Keratinocyte (primary cell): ENCODE data around the gene MBP.

ENCODE experiments used
- EZH2 ChIP-seq: IDR thresholded peaks from one replicate; pipeline ENCODE4 v1.6.1; 2012; ENCODE audit warnings: inconsistent platforms, mild to moderate bottlenecking, low read length, moderate library complexity
- TF ChIP-seq, protein P1 (sequence below), 3 experiments: IDR thresholded peaks in 1 of 3; conservative IDR thresholded peaks in 1 of 3; optimal IDR thresholded peaks in 1 of 3; 2 replicates in 2 of 3; 3 replicates in 1 of 3; pipeline versions ENCODE3 to v1.5.1; 2011; ENCODE audit warnings: low read length in 3 of 3, mild to moderate bottlenecking in 3 of 3, moderate library complexity in 2 of 3, control low read depth in 1 of 3, inconsistent platforms in 1 of 3; ENCODE audit not compliant: insufficient read depth in 2 of 3; ENCODE audit errors: extremely low read depth in 1 of 3

DNA sequence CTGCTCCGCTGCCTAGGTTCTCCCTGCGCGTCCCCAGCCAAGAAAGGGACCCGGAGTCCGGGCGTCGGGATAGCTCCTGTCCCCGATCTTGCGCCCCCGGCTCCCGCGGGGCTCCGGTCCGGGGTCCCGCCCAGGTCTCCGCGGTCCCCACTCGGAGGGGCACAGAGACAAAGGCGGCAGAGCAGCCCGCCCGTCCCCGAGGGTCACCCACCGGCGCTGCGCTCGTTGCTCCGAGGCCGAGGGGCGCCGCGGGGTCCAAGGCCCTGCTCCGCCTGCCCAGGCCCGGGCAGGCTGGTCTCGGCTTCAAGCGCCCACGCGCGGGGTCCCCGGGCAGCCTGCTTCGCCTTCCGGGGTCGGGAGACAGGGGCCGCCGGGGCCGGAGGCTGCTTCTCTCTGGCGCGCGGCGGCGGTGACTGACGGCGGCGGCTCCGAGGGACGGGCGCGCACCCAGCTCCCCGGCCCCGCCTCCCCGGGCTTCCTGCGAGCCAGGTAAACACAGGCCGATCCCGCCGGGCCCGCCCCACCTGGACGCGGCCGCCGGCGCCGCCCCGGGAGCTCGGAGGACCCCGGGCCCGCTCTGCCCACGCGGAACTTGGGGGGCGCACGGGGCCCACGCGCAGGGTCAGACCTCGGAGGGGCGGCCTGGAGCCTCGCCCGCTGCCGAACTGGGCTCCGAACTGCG is at the start of gene MBP:
- TF ChIP-seq, protein P1, sequence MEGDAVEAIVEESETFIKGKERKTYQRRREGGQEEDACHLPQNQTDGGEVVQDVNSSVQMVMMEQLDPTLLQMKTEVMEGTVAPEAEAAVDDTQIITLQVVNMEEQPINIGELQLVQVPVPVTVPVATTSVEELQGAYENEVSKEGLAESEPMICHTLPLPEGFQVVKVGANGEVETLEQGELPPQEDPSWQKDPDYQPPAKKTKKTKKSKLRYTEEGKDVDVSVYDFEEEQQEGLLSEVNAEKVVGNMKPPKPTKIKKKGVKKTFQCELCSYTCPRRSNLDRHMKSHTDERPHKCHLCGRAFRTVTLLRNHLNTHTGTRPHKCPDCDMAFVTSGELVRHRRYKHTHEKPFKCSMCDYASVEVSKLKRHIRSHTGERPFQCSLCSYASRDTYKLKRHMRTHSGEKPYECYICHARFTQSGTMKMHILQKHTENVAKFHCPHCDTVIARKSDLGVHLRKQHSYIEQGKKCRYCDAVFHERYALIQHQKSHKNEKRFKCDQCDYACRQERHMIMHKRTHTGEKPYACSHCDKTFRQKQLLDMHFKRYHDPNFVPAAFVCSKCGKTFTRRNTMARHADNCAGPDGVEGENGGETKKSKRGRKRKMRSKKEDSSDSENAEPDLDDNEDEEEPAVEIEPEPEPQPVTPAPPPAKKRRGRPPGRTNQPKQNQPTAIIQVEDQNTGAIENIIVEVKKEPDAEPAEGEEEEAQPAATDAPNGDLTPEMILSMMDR (optimal IDR thresholded peaks at IDR 0.05 in 1 of 3, IDR thresholded peaks at IDR 0.05 in 1 of 3, conservative IDR thresholded peaks at IDR 0.05 in 1 of 3; ENCODE audit: extremely low read depth in 1 of 3, insufficient read depth in 2 of 3, low read length in 3 of 3): no peak
- TF ChIP-seq EZH2: no peak
